Fibroblast of mammary gland (primary cell): ENCODE data around the gene EGFL7.

Source experiments
- DNase-seq: peaks from one replicate; pipeline ENCODE4 v3.0.0-alpha.2; 2010; ENCODE audit warnings: low read depth
- H3K4me3 ChIP-seq: 2 replicates; pipeline ENCODE4 v1.5.1; 2011; ENCODE audit warnings: low read depth, mild to moderate bottlenecking, low read length, moderate library complexity; ENCODE audit not compliant: control insufficient read depth
- CTCF ChIP-seq: conservative IDR thresholded peaks from 2 replicates; pipeline ENCODE4 v1.5.1; 2011; ENCODE audit warnings: low read depth, low read length, inconsistent platforms; ENCODE audit not compliant: control insufficient read depth, insufficient read depth

EGFL7 gene

GRCh38 chr9:136667940-136668760 lies 5.4 kb downstream of the EGFL7 start:
- TF ChIP-seq CTCF = no peak
- no peak for DNase-seq
- H3K4me3 ChIP-seq = no peak overlapping the region

GRCh38 chr9:136668983-136669790 lies 6.5 kb downstream of the EGFL7 start:
- DNase-seq = no peak
- no peak for TF ChIP-seq CTCF
- H3K4me3 ChIP-seq = no peak overlapping the region

- no peak overlapping the region for H3K4me3 ChIP-seq
- TF ChIP-seq CTCF = no peak
- no peak for DNase-seq
These were observed 7.2 kb downstream of the EGFL7 start for GRCh38 chr9:136669791-136670464.

- DNase-seq = no peak
- TF ChIP-seq CTCF = no peak
- no peak overlapping the region for H3K4me3 ChIP-seq
These were observed 8.0 kb downstream of the EGFL7 start for GRCh38 chr9:136670576-136671253.

GRCh38 chr9:136671254-136671614 lies 8.5 kb downstream of the EGFL7 start:
- DNase-seq = no peak
- no peak overlapping the region for H3K4me3 ChIP-seq
- no peak for TF ChIP-seq CTCF
